HAP-1 (cell line): ENCODE data around the gene SAP30BP.
A peak's percentile ranks its signal among the peaks of the same experiment; 100 is the strongest.

Experiments used
- DNase-seq, 2 experiments: peaks; one replicate each; pipeline ENCODE4 v3.0.0-alpha.2; 2016 to 2020; ENCODE audit warnings: low spot score in 2 of 2
- H3K27me3 ChIP-seq: fragments of 250-450 bp; sonication (Bioruptor Pico); 2 replicates; pipeline ENCODE4 v1.5.1; 2020; ENCODE audit warnings: low read depth, mild to moderate bottlenecking, moderate library complexity
- H3K36me3 ChIP-seq: fragments of 250-450 bp; sonication (Bioruptor Pico); replicated peaks from 2 replicates; pipeline ENCODE4 v1.5.1; 2020; ENCODE audit warnings: mild to moderate bottlenecking
- H3K4me1 ChIP-seq: fragments of 250-450 bp; sonication (Bioruptor Pico); 2 replicates; pipeline ENCODE4 v1.5.1; 2020; ENCODE audit warnings: mild to moderate bottlenecking
- H3K4me3 ChIP-seq: fragments of 250-450 bp; sonication (Bioruptor Pico); 2 replicates; pipeline ENCODE4 v1.5.1; 2020; ENCODE audit warnings: mild to moderate bottlenecking, moderate library complexity
- H3K9me3 ChIP-seq: fragments of 250-450 bp; sonication (Bioruptor Pico); 2 replicates; pipeline ENCODE4 v1.5.1; 2020; ENCODE audit warnings: mild to moderate bottlenecking, moderate library complexity
- in situ Hi-C: fragments of 300-500 bp; cut with MboI; formaldehyde crosslinking; loops from 3 replicates; pipeline ENCODE4 v1.14.3; 2020; ENCODE audit warnings: low sequenced_read_pairs, inconsistent platforms, mixed read lengths

Gene SAP30BP

DNA sequence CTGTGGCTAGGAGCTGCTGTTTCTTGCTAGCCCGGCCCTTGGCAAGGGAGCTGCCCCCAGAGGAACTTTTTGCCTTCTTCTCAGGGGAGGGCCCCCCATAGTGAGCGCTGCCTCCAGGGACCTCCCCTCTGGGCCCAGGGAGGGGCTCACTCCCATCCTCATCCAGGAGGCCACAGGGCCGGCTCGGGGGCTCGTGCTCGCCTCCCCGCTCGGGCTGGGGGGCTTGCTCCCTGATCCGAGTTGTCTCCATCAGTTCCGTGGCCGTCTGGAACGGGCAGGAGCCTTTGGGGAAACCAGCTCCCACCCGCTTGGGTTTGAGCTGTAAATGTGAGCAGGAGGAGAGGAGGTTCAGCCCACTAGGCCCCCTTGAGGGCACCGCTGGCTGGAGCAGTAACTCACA is 38.0 kb upstream of the SAP30BP start:
- H3K27me3 ChIP-seq: no peaks in the 10 kb centered on the region
- no peaks in the 10 kb centered on the region for H3K9me3 ChIP-seq
- H3K36me3 ChIP-seq: peaks cover 3% of the 10 kb centered on the region
- H3K4me3 ChIP-seq: no peak overlapping the region
- peaks cover 12% of the 10 kb centered on the region for H3K4me1 ChIP-seq
- DNase-seq: no peak
- in situ Hi-C loops: no loop called here

DNA sequence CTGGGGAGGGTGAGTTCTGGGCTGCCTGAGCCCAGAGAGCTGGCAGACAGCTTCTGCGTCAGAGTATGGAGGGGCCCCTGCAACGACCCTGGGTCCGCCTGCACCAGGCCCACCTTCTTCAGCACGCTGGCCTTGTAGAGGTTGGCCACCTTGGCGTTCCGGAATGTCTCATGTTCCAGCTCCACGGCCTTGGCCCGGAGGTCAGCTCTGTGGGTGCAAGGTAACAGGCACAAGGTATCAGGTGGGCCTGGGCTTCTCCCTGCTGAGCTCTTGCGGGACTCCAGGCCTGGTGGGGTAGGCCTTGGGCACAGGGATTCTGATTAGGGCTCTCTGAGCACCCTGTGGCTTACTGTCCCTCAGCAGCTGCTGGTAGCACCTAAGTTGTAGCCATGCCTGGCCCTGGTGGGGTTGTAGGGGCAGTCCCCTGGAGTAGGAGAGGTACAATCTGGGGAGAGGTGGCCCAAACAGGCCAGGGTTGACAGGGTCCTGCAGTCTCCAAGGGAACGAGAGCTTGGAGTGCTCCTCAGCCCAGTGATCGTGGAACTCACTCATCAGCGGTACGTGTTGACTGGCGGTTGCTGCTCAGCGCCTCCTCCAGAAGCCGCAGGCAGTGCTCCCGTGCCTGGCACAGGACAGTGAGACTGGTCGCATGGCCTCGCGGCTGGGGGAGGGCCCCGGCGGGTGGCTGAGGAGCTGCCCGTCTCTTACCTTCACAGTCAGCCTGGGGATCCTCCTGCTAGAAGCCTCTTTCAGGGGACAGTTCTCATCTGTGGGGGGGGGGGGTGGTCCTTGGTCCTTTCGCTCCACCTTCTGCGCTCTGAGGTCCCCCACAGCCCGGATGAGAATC is 36.8 kb upstream of the SAP30BP start:
- peaks cover 15% of the 10 kb centered on the region for H3K4me1 ChIP-seq
- H3K9me3 ChIP-seq: no peaks in the 10 kb centered on the region
- in situ Hi-C loops: no loop called here

GRCh38 chr17:75631353-75631752 is 35.8 kb upstream of the SAP30BP start:
- H3K36me3 ChIP-seq: peaks cover 3% of the 10 kb centered on the region
- in situ Hi-C loops: no loop called here
- H3K4me1 ChIP-seq: peaks cover 15% of the 10 kb centered on the region
- no peak for DNase-seq
- no peak overlapping the region for H3K4me3 ChIP-seq
- H3K9me3 ChIP-seq: no peaks in the 10 kb centered on the region
- no peaks in the 10 kb centered on the region for H3K27me3 ChIP-seq

More for the DNA sequence above, 36.8 kb upstream of the SAP30BP start:
- no peak for DNase-seq
- Histone ChIP-seq H3K36me3 (peaks cover 3% of the 10 kb centered on the region), H3K27me3 (no peaks in the 10 kb centered on the region), H3K4me3 (no peak overlapping the region)

DNA sequence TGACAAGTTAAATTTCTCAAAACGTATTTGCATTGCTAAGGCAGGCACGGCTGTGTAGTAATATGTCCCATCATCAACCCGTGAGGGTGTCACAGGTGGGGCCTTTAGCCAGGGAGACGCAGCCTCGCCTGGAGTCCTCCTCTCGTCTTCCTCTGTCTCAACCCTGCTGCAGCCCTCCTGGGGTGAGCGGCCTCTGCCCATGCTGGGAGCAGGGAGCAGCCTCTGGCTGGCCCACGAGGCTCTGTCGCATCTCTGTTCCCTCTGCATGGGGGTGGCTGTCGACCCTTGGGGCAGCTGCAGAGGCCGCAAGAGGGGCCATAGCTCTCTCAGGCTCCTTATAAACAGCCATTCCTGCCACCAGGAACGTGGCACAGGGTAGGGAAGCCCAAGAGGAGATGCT is 34.7 kb upstream of the SAP30BP start:
- Histone ChIP-seq H3K4me1 (peaks cover 15% of the 10 kb centered on the region), H3K27me3 (no peaks in the 10 kb centered on the region), H3K4me3 (no peak overlapping the region), H3K9me3 (no peaks in the 10 kb centered on the region), H3K36me3 (peaks cover 3% of the 10 kb centered on the region)
- no peak for DNase-seq
- in situ Hi-C loops: no loop called here

DNA sequence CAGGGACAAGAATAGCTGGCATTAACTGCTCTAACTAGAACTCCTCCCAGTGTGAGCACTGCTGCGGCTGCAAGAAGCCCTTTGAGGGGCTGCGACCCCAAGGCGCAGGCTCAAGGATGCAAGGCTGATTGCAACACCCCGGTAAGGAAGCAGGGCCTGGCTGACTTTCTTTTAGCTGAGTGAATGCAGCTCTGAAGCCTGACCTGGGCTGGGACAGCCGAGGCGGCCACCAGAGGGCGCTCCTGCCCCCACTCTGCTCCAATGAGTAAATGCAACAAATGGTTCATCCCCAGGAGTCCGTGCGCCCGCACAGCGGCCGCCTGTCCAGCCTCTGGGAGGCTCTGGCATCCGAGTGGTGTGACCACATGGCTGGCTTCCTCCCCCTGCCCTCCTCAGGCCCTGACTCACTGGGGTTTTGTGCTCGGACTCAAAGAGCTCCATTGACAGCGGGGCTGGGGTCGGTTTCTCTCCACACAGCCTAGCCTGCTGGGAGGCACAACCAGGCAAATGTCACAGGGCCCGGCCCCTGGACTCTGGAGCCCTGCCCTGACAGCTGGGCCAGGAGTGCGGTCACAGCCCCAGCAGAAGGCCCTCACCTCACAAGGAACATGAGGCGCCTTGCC is 34.2 kb upstream of the SAP30BP start, which contains the start of gene SMIM5:
SMIM5 (plus strand) TSS at position 572 of the 623 bp plus-strand sequence. CDS start 6,768 bp downstream, outside the sequence.
- peaks cover 3% of the 10 kb centered on the region for H3K36me3 ChIP-seq
- no peaks in the 10 kb centered on the region for H3K27me3 ChIP-seq
- in situ Hi-C loops: no loop called here
- DNase-seq: peak; percentile 70 to 92
- H3K4me3 ChIP-seq: no peak within 1 kb of the TSS; the same call in 1 of the 2 replicates
- no peaks in the 10 kb centered on the region for H3K9me3 ChIP-seq
- H3K4me1 ChIP-seq: peaks cover 15% of the 10 kb centered on the region

DNA sequence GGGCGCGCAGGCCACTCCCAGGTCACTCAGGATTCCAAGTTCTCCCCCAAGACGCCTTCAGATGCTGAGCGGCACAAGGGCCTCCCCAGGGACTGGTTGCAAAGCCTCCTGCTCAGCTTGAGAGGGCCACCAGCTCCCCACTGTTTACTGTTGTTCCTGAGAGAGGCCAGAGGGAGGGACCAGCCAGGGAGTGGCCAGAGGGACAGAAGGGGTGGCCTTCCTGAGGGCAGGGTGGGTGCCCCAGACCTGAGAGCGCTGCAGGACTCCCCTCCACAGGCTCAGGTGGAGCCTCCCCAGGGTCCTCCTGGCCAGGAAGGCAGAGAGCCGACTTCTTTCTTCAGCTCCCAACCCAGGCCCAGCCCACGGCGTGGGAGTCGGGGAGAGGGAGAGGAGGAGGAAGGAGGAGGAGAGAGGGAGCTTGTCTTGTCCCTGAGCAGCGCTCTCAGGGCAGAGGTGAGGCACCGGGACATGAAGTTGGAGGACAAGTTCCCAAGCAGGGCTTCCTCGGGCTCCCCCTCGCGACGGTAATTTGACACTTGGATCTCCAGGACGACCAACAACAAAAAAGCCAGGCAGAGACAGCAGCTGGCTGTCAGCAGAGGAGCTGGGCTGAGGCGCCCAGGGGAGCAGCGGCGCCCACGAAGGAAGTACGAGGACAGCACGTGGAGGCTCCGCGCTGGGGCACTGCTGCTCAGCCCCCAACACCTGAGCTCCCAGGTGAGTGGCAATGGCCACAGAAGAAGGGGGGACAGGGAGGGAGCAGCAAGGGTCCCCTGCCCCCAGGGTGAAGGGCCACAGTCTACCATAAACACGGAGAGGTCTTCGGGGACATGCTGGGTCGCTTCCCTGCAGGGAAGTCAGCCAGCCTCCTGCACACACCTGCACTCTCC is 33.4 kb upstream of the SAP30BP start:
- peak; percentile 90 to 95 for DNase-seq
- in situ Hi-C loops: no loop called here
- peaks cover 15% of the 10 kb centered on the region for H3K4me1 ChIP-seq

GRCh38 chr17:75634376-75634740 is 32.8 kb upstream of the SAP30BP start:
- H3K4me1 ChIP-seq: peaks cover 15% of the 10 kb centered on the region
- no peak for DNase-seq
- no peaks in the 10 kb centered on the region for H3K27me3 ChIP-seq
- peaks cover 3% of the 10 kb centered on the region; the same call in 1 of the 2 replicates for H3K36me3 ChIP-seq
- in situ Hi-C loops: no loop called here
- H3K4me3 ChIP-seq: no peak overlapping the region; the same call in 1 of the 2 replicates
- no peaks in the 10 kb centered on the region for H3K9me3 ChIP-seq

More for the DNA sequence above, 33.4 kb upstream of the SAP30BP start:
- Histone ChIP-seq H3K27me3 (no peaks in the 10 kb centered on the region), H3K4me3 (no peak overlapping the region; the same call in 1 of the 2 replicates), H3K9me3 (no peaks in the 10 kb centered on the region), H3K36me3 (peaks cover 3% of the 10 kb centered on the region)

DNA sequence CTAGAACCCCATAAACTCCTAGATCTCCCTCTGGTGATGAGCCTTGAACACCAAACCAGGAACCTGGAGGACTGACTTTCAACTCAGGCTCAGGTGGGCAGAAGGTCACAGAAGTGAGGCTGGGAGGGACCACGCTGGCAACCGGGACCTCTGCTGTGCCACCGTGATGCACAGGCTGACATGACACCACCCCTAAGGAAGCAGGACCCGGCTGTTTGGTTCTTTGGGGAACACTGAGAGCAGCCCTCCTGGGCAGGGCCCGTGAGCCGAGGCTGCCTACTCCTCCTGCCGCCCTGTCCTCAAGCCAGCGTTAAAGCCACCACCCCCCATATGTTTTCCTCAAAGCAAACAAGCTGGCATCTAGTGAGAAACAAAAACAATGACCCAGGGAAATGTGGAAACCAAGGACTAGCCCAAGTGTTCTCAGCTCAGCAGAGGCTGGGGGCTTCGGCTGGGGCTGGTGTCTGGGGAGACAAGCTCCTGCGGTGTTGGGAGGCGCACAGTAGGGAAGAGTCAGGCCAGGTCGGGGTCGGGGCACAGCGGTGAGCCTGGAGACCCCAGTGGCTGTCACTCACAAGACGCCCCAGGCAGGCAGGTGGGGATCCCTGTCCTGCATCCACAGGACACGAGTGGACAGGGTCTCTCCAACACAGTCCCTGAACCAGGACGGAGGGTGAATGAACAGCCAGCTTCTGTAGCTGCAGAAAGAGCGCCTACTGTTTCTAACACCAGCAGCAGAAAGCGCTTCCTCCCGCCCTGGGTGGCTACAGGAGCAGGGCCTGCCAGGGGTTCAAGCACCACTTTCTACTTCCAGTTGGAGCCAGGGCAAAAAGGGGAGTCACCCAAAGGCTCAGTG is 32.2 kb upstream of the SAP30BP start:
- H3K27me3 ChIP-seq: no peaks in the 10 kb centered on the region
- no peak overlapping the region for H3K4me3 ChIP-seq
- in situ Hi-C loops: no loop called here
- peaks cover 15% of the 10 kb centered on the region for H3K4me1 ChIP-seq
- no peak for DNase-seq
- no peaks in the 10 kb centered on the region for H3K9me3 ChIP-seq
- peaks cover 3% of the 10 kb centered on the region; the same call in 1 of the 2 replicates for H3K36me3 ChIP-seq

GRCh38 chr17:75635610-75636202 is 31.4 kb upstream of the SAP30BP start:
- peaks cover 15% of the 10 kb centered on the region for H3K4me1 ChIP-seq
- H3K9me3 ChIP-seq: no peaks in the 10 kb centered on the region
- DNase-seq: no peak
- H3K36me3 ChIP-seq: peaks cover 3% of the 10 kb centered on the region; the same call in 1 of the 2 replicates
- H3K4me3 ChIP-seq: no peak overlapping the region
- H3K27me3 ChIP-seq: no peaks in the 10 kb centered on the region
- in situ Hi-C loops: no loop called here

- H3K36me3 ChIP-seq: peaks cover 3% of the 10 kb centered on the region; the same call in 1 of the 2 replicates
- H3K9me3 ChIP-seq: no peaks in the 10 kb centered on the region
- peaks cover 15% of the 10 kb centered on the region for H3K4me1 ChIP-seq
- DNase-seq: no peak
- in situ Hi-C loops: no loop called here
- no peaks in the 10 kb centered on the region for H3K27me3 ChIP-seq
- no peak overlapping the region for H3K4me3 ChIP-seq
Observed at GRCh38 chr17:75636381-75637142, 30.6 kb upstream of the SAP30BP start.

GRCh38 chr17:75637143-75637538 is 30.0 kb upstream of the SAP30BP start:
- Histone ChIP-seq H3K4me3 (no peak overlapping the region), H3K36me3 (peaks cover 3% of the 10 kb centered on the region; the same call in 1 of the 2 replicates), H3K4me1 (peaks cover 15% of the 10 kb centered on the region), H3K9me3 (no peaks in the 10 kb centered on the region), H3K27me3 (no peaks in the 10 kb centered on the region)
- DNase-seq: no peak
- in situ Hi-C loops: no loop called here

- Histone ChIP-seq H3K4me1 (peaks cover 15% of the 10 kb centered on the region), H3K36me3 (peaks cover 3% of the 10 kb centered on the region; the same call in 1 of the 2 replicates), H3K9me3 (no peaks in the 10 kb centered on the region), H3K4me3 (no peak overlapping the region), H3K27me3 (no peaks in the 10 kb centered on the region)
- in situ Hi-C loops: no loop called here
- no peak for DNase-seq
Observed at GRCh38 chr17:75637551-75637950, 29.6 kb upstream of the SAP30BP start.
